Activated CD8-positive, alpha-beta memory T cell treated with anti-CD3 and anti-CD28 coated beads for 1 hour (primary cell): ENCODE data around the gene IL32.

Experiments
- DNase-seq, 2 donors: peaks; one replicate each; pipeline ENCODE4 v3.0.0-alpha.2; 2020; ENCODE audit warnings: low read depth in 1 of 2; ENCODE audit errors: extremely low read depth in 1 of 2

Gene IL32

GRCh38 chr16:3065069-3065741 lies at the start of gene IL32:
IL32 (plus strand) TSS chr16:3065640; CDS start chr16:3065812, 172 bp downstream.
- DNase-seq, result peak; percentile 36 to 51

GRCh38 chr16:3015865-3016521 lies 49.4 kb upstream of the IL32 start:
- DNase-seq, result no peak

GRCh38 chr16:3017344-3017743 lies 48.1 kb upstream of the IL32 start:
- DNase-seq, result no peak

- no peak for DNase-seq
Observed at GRCh38 chr16:3017794-3018506, 47.5 kb upstream of the IL32 start, which contains the start of gene CLDN6. CLDN6 (minus strand) TSS chr16:3018183; CDS start chr16:3016021, 2,162 bp downstream.

- DNase-seq, result no peak
Observed at GRCh38 chr16:3019594-3020246, 45.7 kb upstream of the IL32 start.

GRCh38 chr16:3020247-3020603 lies 45.2 kb upstream of the IL32 start, which contains the start of gene TNFRSF12A:
TNFRSF12A (plus strand) TSS chr16:3020368; CDS start chr16:3020398, 30 bp downstream.
- DNase-seq, result peak in 1 of 2 donors; percentile 54

GRCh38 chr16:3020604-3021448 lies 44.6 kb upstream of the IL32 start:
- DNase-seq, result peak; percentile 54 to 57

GRCh38 chr16:3021449-3022207 lies 43.8 kb upstream of the IL32 start:
- DNase-seq, result peak; percentile 63

- DNase-seq, result peak; percentile 59 to 78
Observed at GRCh38 chr16:3022208-3022683, 43.2 kb upstream of the IL32 start.

GRCh38 chr16:3022684-3023414 lies 42.6 kb upstream of the IL32 start:
- DNase-seq, result no peak

GRCh38 chr16:3023415-3023668 lies 42.1 kb upstream of the IL32 start:
- no peak for DNase-seq

GRCh38 chr16:3023669-3024478 lies 41.6 kb upstream of the IL32 start, which contains the start of the genes HCFC1R1 and THOC6:
HCFC1R1 (minus strand) TSS chr16:3023942; CDS start chr16:3023941, 1 bp downstream.
THOC6 (plus strand) TSS chr16:3024035; CDS start chr16:3024327, 292 bp downstream.
- DNase-seq, result peak; percentile 88 to 91

GRCh38 chr16:3025032-3026002 lies 40.1 kb upstream of the IL32 start:
- no peak for DNase-seq

GRCh38 chr16:3026003-3026378 lies 39.4 kb upstream of the IL32 start:
- no peak for DNase-seq

GRCh38 chr16:3026609-3027488 lies 38.6 kb upstream of the IL32 start:
- no peak for DNase-seq

GRCh38 chr16:3027489-3027795 lies 38.0 kb upstream of the IL32 start:
- DNase-seq, result no peak
